H9 (cell line): Measurements from ENCODE around the gene TPRG1. TPM values are rescaled to one million over a fixed set of nuclear protein-coding genes. Genes with fewer than 3 reads are reported as not detected.

Source experiments
- DNase-seq: peaks from one replicate; pipeline ENCODE4 v3.0.0-alpha.2; 2017
- H2AFZ ChIP-seq: one replicate; pipeline ENCODE4 v1.6.1; 2013; ENCODE audit warnings: mild to moderate bottlenecking, low read length, control low read depth, moderate library complexity
- H2AK5ac ChIP-seq: 2 replicates; pipeline ENCODE4 v1.6.1; 2013; ENCODE audit warnings: low read length, control low read depth, mixed read lengths; ENCODE audit not compliant: insufficient read length
- H2BK120ac ChIP-seq: one replicate; pipeline ENCODE4 v1.6.1; 2013; ENCODE audit warnings: low read depth, mild to moderate bottlenecking, low read length, control low read depth, inconsistent platforms; ENCODE audit not compliant: poor library complexity, severe bottlenecking
- H2BK12ac ChIP-seq: 2 replicates; pipeline ENCODE4 v1.6.1; 2013; ENCODE audit warnings: low read length, control low read depth, mixed read lengths, low read depth; ENCODE audit not compliant: insufficient read length
- H2BK15ac ChIP-seq: 2 replicates; pipeline ENCODE4 v1.6.1; 2013; ENCODE audit warnings: low read depth, low read length, control low read depth
- H2BK20ac ChIP-seq: one replicate; pipeline ENCODE4 v1.6.1; 2013; ENCODE audit warnings: low read depth, mild to moderate bottlenecking, low read length, control low read depth, inconsistent platforms; ENCODE audit not compliant: poor library complexity, severe bottlenecking
- H2BK5ac ChIP-seq: 2 replicates; pipeline ENCODE4 v1.6.1; 2013; ENCODE audit warnings: low read length, control low read depth, mixed read lengths; ENCODE audit not compliant: insufficient read length
- H3K14ac ChIP-seq: 2 replicates; pipeline ENCODE4 v1.6.1; 2013; ENCODE audit warnings: low read length, control low read depth; ENCODE audit not compliant: insufficient read depth
- H3K18ac ChIP-seq: 2 replicates; pipeline ENCODE4 v1.6.1; 2013; ENCODE audit warnings: low read depth, mild to moderate bottlenecking, mixed read lengths, low read length, control low read depth; ENCODE audit not compliant: insufficient read length
- H3K23ac ChIP-seq: 2 replicates; pipeline ENCODE4 v1.6.1; 2013; ENCODE audit warnings: low read length, control low read depth, mixed read lengths, low read depth; ENCODE audit not compliant: insufficient read length
- H3K23me2 ChIP-seq: 2 replicates; pipeline ENCODE4 v1.6.1; 2013; ENCODE audit warnings: low read depth, mild to moderate bottlenecking, mixed read lengths, low read length, control low read depth; ENCODE audit not compliant: insufficient read length, poor library complexity, severe bottlenecking
- H3K27ac ChIP-seq: 2 replicates; pipeline ENCODE4 v1.5.1; 2013; ENCODE audit warnings: low read length, control low read depth, mixed read lengths, low read depth; ENCODE audit not compliant: insufficient read length
- H3K27me3 ChIP-seq: 2 replicates; pipeline ENCODE4 v1.6.1; 2013; ENCODE audit warnings: low read length, control low read depth, inconsistent platforms; ENCODE audit not compliant: insufficient read depth
- H3K4ac ChIP-seq: 2 replicates; pipeline ENCODE4 v1.6.1; 2013; ENCODE audit warnings: low read depth, mild to moderate bottlenecking, control low read depth, inconsistent platforms, low read length, moderate library complexity
- H3K4me1 ChIP-seq: 2 replicates; pipeline ENCODE4 v1.6.1; 2013; ENCODE audit warnings: low read length, control low read depth, inconsistent platforms; ENCODE audit not compliant: insufficient read depth
- H3K4me2 ChIP-seq: 2 replicates; pipeline ENCODE4 v1.6.1; 2013; ENCODE audit warnings: low read length, control low read depth, mixed read lengths; ENCODE audit not compliant: insufficient read length, insufficient read depth
- H3K56ac ChIP-seq: 2 replicates; pipeline ENCODE4 v1.6.1; 2013; ENCODE audit warnings: low read depth, mild to moderate bottlenecking, mixed read lengths, low read length, control low read depth; ENCODE audit not compliant: insufficient read length
- H3K79me1 ChIP-seq: 2 replicates; pipeline ENCODE4 v1.6.1; 2013; ENCODE audit warnings: low read depth, mild to moderate bottlenecking, moderate library complexity, low read length, control low read depth, inconsistent platforms; ENCODE audit not compliant: insufficient read depth, poor library complexity, severe bottlenecking
- H3K79me2 ChIP-seq: 2 replicates; pipeline ENCODE4 v1.6.1; 2013; ENCODE audit warnings: low read length, control low read depth, inconsistent platforms; ENCODE audit not compliant: insufficient read depth
- H3K9ac ChIP-seq: 2 replicates; pipeline ENCODE4 v1.6.1; 2013; ENCODE audit warnings: low read length, control low read depth, mixed read lengths; ENCODE audit not compliant: insufficient read length; ENCODE audit errors: extremely low read depth
- H3K9me3 ChIP-seq: one replicate; pipeline ENCODE4 v1.6.1; 2013; ENCODE audit warnings: low read depth, low read length, inconsistent platforms; ENCODE audit not compliant: control insufficient read depth
- H3T11ph ChIP-seq: one replicate; pipeline ENCODE4 v1.6.1; 2013; ENCODE audit warnings: mild to moderate bottlenecking, low read length, control low read depth, inconsistent platforms
- H4K20me1 ChIP-seq: one replicate; pipeline ENCODE4 v1.6.1; 2013; ENCODE audit not compliant: control insufficient read depth, insufficient read length, insufficient read depth
- H4K5ac ChIP-seq: 2 replicates; pipeline ENCODE4 v1.6.1; 2013; ENCODE audit warnings: low read depth, mild to moderate bottlenecking, mixed read lengths, low read length, control low read depth; ENCODE audit not compliant: insufficient read length
- H4K8ac ChIP-seq: replicated peaks from 2 replicates; pipeline ENCODE4 v1.6.1; 2013; ENCODE audit warnings: low read length, control low read depth, mixed read lengths, low read depth; ENCODE audit not compliant: insufficient read length
- H4K91ac ChIP-seq: 2 replicates; pipeline ENCODE4 v1.6.1; 2013; ENCODE audit warnings: low read depth, mild to moderate bottlenecking, moderate library complexity, mixed read lengths, low read length, control low read depth; ENCODE audit not compliant: insufficient read length
- H3K27ac Mint-ChIP-seq, 3 experiments: 2 replicates in 2 of 3; 3 replicates in 1 of 3; pipeline ENCODE4 v1.8.0; 2020 to 2021; ENCODE audit warnings: mixed read lengths in 3 of 3, mild to moderate bottlenecking in 1 of 3, moderate library complexity in 1 of 3
- H3K27me3 Mint-ChIP-seq: 2 replicates; pipeline ENCODE4 v1.8.0; 2021; ENCODE audit warnings: low read depth, mild to moderate bottlenecking, moderate library complexity, mixed read lengths
- H3K36me3 Mint-ChIP-seq, 3 experiments: 2 replicates in 2 of 3; 3 replicates in 1 of 3; pipeline ENCODE4 v1.8.0; 2020 to 2021; ENCODE audit warnings: low read depth in 3 of 3, mixed read lengths in 3 of 3; ENCODE audit not compliant: insufficient read depth in 1 of 3
- H3K4me1 Mint-ChIP-seq, 2 experiments: 2 replicates each; pipeline ENCODE4 v1.8.0; 2020; ENCODE audit warnings: mixed read lengths in 2 of 2
- H3K4me3 Mint-ChIP-seq, 2 experiments: 2 replicates in 1 of 2; 3 replicates in 1 of 2; pipeline ENCODE4 v1.8.0; 2020 to 2021; ENCODE audit warnings: mild to moderate bottlenecking in 2 of 2, mixed read lengths in 2 of 2, moderate library complexity in 1 of 2
- H3K9me3 Mint-ChIP-seq, 2 experiments: 2 replicates in 1 of 2; 3 replicates in 1 of 2; pipeline ENCODE4 v1.8.0; 2020; ENCODE audit warnings: mild to moderate bottlenecking in 2 of 2, mixed read lengths in 2 of 2, moderate library complexity in 1 of 2
- WGBS: extraction: QIAGEN DNeasy Blood & Tissue Kit; methylation state at CpG from one replicate; pipeline ENCODE4 v1.1.7; 2013; ENCODE audit warnings: missing lambda C conversion rate, low lambda C conversion rate, mixed read lengths; ENCODE audit not compliant: insufficient read length; ENCODE audit errors: extremely low coverage; 5-methylcytosine and 5-hydroxymethylcytosine counted together
- total RNA-seq: library from RNA; stranded (reverse); gene quantifications from 2 replicates; pipeline ENCODE4 v1.2.1, GENCODE V29; 2021
- TF ChIP-seq, protein P1 (sequence below): fragments of 200-600 bp; sonication (generic); conservative IDR thresholded peaks from 3 replicates; pipeline ENCODE4 v1.8.0; 2021; ENCODE audit warnings: antibody characterized with exemption, mild to moderate bottlenecking

The TPRG1 gene
- total RNA-seq, 1 experiment from 2014 or later = 0.66 TPM

DNA sequence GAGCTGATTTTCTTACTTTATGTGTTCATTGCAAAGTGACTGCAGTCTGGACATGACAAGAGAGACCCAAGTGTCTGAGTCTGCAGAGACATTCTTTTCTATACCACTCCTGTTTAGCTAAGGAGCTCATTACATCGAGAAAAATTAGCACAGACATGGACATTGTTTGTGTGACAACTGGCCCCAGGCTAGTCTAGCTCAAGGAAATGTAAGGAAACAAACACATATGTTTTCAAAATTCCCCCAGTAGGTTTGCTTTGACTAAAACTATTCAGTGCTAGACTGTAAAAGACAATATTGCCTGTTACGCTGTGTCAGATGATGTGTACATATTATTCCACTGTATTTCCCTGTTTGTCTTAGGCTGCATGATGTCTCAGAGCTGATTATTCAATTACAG lies 40.9 kb downstream of the TPRG1 start:
- H4K91ac ChIP-seq = no peak overlapping the region
- no peak overlapping the region for H2BK120ac ChIP-seq
- TF ChIP-seq, protein P1, sequence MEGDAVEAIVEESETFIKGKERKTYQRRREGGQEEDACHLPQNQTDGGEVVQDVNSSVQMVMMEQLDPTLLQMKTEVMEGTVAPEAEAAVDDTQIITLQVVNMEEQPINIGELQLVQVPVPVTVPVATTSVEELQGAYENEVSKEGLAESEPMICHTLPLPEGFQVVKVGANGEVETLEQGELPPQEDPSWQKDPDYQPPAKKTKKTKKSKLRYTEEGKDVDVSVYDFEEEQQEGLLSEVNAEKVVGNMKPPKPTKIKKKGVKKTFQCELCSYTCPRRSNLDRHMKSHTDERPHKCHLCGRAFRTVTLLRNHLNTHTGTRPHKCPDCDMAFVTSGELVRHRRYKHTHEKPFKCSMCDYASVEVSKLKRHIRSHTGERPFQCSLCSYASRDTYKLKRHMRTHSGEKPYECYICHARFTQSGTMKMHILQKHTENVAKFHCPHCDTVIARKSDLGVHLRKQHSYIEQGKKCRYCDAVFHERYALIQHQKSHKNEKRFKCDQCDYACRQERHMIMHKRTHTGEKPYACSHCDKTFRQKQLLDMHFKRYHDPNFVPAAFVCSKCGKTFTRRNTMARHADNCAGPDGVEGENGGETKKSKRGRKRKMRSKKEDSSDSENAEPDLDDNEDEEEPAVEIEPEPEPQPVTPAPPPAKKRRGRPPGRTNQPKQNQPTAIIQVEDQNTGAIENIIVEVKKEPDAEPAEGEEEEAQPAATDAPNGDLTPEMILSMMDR = no peak
- H3K56ac ChIP-seq = no peak overlapping the region
- no peak overlapping the region for H3K18ac ChIP-seq
- no peak overlapping the region for H3K27ac ChIP-seq
- H3K9ac ChIP-seq = no peak overlapping the region
- no peak for DNase-seq
- H3K23me2 ChIP-seq = no peaks in the 10 kb centered on the region
- Mint-ChIP-seq H3K27me3 (no peaks in the 10 kb centered on the region), H3K4me3 (no peak overlapping the region), H3K36me3 (no peaks in the 10 kb centered on the region), H3K9me3 (no peaks in the 10 kb centered on the region), H3K27ac (no peak overlapping the region), H3K4me1 (no peaks in the 10 kb centered on the region)
- no peaks in the 10 kb centered on the region for H3K4me1 ChIP-seq
- no peak overlapping the region for H2AK5ac ChIP-seq
- no peaks in the 10 kb centered on the region for H3K79me1 ChIP-seq
- no peak overlapping the region for H3K4ac ChIP-seq
- H3K4me2 ChIP-seq = no peak overlapping the region
- H2AFZ ChIP-seq = no peak overlapping the region
- H4K5ac ChIP-seq = no peak overlapping the region
- no peaks in the 10 kb centered on the region for H4K20me1 ChIP-seq
- no peak overlapping the region for H3K23ac ChIP-seq
- H2BK12ac ChIP-seq = no peak overlapping the region
- H3K27me3 ChIP-seq = no peaks in the 10 kb centered on the region
- H2BK15ac ChIP-seq = no peak overlapping the region
- H2BK20ac ChIP-seq = no peak overlapping the region
- no peak overlapping the region for H2BK5ac ChIP-seq
- WGBS = no CpG with 5 or more reads among the region's 2 CpGs
- H3K9me3 ChIP-seq = no peaks in the 10 kb centered on the region
- H4K8ac ChIP-seq = no peak overlapping the region
- no peaks in the 10 kb centered on the region for H3K79me2 ChIP-seq
- no peak overlapping the region for H3T11ph ChIP-seq
- no peak overlapping the region for H3K14ac ChIP-seq
